SW480 (cell line): ENCODE results near the gene N4BP2L2.

ENCODE experiments used
- DNase-seq: peaks from one replicate; pipeline ENCODE4 v3.0.0-alpha.2; 2016; ENCODE audit warnings: low spot score

Gene N4BP2L2

GRCh38 chr13:32528358-32528757 lies 10.2 kb downstream of the N4BP2L2 start:
- DNase-seq: no peak

DNA sequence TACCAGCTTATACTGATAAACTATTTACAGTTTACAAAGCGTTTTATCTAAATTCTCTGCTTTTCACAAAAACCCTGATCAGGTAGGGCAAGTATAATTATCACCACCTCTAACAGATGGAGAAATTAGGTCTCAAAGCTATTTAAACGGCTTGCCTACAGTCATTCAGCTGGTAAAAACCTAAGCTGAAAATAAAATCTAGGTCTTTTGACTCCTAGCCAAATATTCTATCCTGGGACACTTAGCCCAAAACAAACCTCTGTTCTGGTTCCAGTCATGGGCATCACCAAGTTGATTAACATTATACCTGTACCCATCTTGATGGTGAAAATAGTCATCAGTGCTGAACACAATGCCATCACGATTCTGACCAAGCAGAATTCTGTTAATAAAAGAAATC lies 11.4 kb downstream of the N4BP2L2 start:
- no peak for DNase-seq

GRCh38 chr13:32525766-32526165 lies 12.8 kb downstream of the N4BP2L2 start:
- no peak for DNase-seq

- DNase-seq: no peak
Observed at GRCh38 chr13:32515246-32515645, 23.3 kb downstream of the N4BP2L2 start.

GRCh38 chr13:32511482-32511881 lies 27.1 kb downstream of the N4BP2L2 start:
- no peak for DNase-seq

- DNase-seq: no peak
Observed at GRCh38 chr13:32504876-32505275, 33.7 kb downstream of the N4BP2L2 start.

DNA sequence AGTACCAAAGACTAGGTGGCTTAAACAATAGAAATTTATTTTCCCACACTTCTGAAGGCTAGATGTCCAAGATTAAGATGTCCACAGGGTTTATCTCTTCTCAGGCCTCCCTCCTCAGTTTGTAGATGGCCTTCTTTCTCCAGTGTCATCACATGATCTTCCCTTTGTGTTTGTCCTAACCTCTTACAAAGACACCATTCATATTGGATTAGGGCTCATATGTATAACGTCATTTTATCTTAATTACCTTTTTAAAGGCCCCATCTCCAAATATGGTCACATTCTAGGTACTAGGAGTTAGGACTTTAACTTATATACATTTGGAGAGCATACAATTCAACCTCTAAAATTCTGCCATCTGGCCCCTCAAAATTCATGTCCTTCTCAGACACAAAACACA lies 34.3 kb downstream of the N4BP2L2 start:
- no peak for DNase-seq

DNA sequence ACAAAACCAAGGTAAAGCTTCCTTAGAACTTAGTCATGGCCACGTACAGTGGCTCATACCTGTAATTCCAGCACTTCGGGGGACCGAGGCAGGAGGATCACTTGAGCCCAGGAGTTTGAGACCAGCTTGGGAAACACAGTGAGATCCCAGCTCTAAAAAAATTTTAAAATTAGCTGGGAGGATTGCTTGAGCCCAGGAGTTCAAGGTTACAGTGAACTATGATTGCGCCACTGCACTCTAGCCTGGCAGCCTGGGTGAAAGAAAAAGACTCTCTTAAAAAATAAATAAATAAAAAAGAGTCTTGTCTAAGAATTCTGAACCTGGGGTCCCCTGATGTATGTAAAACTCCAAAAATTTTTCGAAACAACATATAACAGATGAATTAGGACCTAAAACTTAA lies 34.9 kb downstream of the N4BP2L2 start:
- no peak for DNase-seq

GRCh38 chr13:32501064-32501463 lies 37.5 kb downstream of the N4BP2L2 start:
- DNase-seq: no peak

GRCh38 chr13:32499538-32500210 lies 38.9 kb downstream of the N4BP2L2 start:
- no peak for DNase-seq

DNA sequence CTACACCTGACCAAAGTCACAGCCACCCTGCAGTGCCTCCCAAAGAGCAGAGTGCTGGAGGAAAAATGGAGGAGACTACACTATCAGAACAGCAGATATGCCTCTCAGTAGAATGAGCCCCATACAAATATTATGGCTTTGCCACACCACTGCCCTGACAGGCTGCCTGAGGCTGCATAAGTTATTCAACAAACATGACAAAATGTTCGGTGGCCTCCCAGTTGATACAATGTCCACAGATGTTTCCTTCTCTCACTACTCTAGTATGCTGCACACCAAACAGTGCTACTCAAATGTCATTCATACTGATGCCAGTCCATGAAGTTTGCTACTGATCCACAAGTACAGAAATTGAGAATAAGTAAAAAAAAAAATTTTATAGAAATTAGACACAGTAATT lies 41.0 kb downstream of the N4BP2L2 start:
- DNase-seq: no peak

- no peak for DNase-seq
Observed at GRCh38 chr13:32496599-32497160, 41.9 kb downstream of the N4BP2L2 start.

- no peak for DNase-seq
Observed at GRCh38 chr13:32495841-32496240, 42.8 kb downstream of the N4BP2L2 start.

GRCh38 chr13:32495429-32495828 lies 43.2 kb downstream of the N4BP2L2 start:
- no peak for DNase-seq

DNA sequence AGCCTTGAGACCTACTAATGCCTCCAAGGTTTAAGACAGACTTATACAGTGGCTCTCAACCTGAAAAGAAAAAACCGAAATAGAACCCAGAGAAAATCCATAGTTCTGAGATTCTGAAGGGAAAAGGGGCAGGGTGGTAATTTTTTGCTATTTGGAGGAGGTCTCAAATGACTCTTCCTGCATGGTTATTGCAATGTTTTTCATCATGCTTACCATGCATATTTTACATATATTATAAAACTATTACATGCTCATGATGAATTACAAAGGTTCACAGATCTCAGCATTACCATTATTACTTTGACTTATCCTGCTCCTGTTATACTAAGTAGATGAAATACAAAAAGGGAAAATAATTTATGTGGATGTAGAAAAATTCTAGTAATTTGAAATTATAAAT lies 47.6 kb downstream of the N4BP2L2 start:
- DNase-seq: peak; percentile 6

- no peak for DNase-seq
Observed at GRCh38 chr13:32476892-32477291, 61.7 kb downstream of the N4BP2L2 start.

DNA sequence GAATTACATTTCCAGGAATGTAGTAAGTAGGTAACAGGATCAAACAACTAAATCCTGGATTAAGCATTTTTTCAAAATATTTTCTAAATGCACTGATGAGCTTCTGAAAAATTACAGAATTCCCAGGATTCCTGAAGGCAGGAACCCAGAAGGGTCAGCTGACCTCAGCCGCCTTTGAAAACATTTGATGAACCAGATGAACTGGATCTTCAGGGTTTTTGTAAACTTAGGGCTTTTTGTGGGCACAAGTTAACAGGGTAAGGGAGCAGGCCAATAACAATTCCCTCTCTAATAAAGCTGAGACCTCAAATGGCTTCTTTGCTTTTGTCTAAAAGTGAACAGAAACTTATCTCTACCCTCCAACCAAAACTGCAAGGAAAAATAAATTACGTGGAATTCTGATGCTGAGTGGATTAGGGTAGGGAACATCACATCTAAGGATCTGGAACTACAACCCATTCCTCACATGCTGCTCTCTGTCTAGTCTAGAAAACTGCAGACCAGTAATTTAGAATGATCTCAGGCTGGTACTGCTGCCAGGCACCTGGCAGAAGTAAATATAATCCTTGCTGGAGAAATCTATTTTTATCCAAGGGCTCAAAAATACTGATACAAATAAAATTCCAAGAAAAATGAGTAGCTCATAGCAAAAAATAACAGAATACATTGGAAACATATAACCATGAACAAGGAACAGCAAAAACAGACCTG lies 62.4 kb downstream of the N4BP2L2 start:
- no peak for DNase-seq

DNA sequence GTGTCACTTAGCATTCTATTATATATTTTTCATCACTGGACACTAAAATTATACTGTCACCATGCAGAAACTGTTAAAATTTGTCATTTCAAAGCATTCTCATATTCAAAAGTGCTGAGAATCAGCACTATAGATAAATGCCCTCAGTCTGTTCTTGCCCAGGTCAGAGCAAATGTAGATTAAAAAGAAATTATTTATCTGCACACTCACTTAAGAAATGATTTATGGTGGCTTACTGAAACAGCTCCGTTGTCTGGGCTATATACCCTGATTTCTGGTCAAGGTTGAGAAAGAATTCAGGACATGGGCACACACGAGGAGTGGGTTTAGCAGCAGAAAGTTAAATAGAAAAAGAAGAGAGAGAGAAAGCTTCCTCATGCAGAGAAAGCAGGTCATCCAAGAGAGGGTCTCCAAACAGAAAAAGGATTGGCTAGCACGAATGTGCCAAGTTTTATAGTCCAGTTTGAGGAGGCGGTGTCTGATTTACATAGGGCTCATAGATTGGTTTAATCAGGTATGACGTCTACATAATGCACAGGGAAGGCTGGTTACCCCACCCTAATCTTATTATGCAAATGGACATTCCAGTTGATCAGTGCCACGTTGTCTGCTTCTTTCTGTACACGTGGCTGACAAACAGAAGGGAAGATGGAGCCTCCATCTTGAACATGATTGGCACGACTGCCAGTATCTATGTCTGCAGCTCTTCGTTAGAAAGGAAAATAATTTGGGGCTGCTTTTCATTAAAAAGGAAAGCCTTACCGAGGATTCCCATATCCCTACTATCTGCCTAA lies 63.4 kb downstream of the N4BP2L2 start:
- no peak for DNase-seq

- no peak for DNase-seq
Observed at GRCh38 chr13:32473650-32474049, 64.9 kb downstream of the N4BP2L2 start.

GRCh38 chr13:32472194-32472621 lies 66.4 kb downstream of the N4BP2L2 start:
- DNase-seq: no peak

- no peak for DNase-seq
Observed at GRCh38 chr13:32471187-32471922, 67.2 kb downstream of the N4BP2L2 start.
